ENCODE results near the gene C2CD3. TPM values are rescaled to one million over a fixed set of nuclear protein-coding genes. Genes with fewer than 3 reads are reported as not detected.

Gene C2CD3
- total and polyA plus RNA-seq, 10 donors = 5.7 to 49.2 (median 31.8) TPM

GRCh38 chr11:74147199-74147929 is 23.4 kb downstream of the C2CD3 start:
- no peaks in the 10 kb centered on the region for H3K4me1 ChIP-seq
- 86 to 94% (median 91%) methylated on average over 5 of the region's 5 CpGs for WGBS, 5 donors
- intact Hi-C loops (cut with DNase I; ENCODE audit: low total_unique reads) = no loop called here
- no peak overlapping the region for H3K27ac ChIP-seq
- no peaks in the 10 kb centered on the region for H3K9me3 ChIP-seq
- peaks cover 0 to 23% (median 0%) of the 10 kb centered on the region in 6 donors for H3K36me3 ChIP-seq
- TF ChIP-seq POLR2AphosphoS5 (IDR thresholded peaks at IDR 0.05) (no peak), CTCF (IDR thresholded peaks at IDR 0.05 in 8 of 11, conservative IDR thresholded peaks at IDR 0.05 in 3 of 11) (no peak), POLR2A (IDR thresholded peaks at IDR 0.05) (no peak)
- no peak overlapping the region for H3K4me3 ChIP-seq
- no peak for DNase-seq
- H3K27me3 ChIP-seq (replicated peaks in 1 of 7) = no peaks in the 10 kb centered on the region

GRCh38 chr11:74144592-74144991 is 26.2 kb downstream of the C2CD3 start:
- TF ChIP-seq POLR2AphosphoS5 (IDR thresholded peaks at IDR 0.05) = no peak
- TF ChIP-seq CTCF (IDR thresholded peaks at IDR 0.05 in 8 of 11, conservative IDR thresholded peaks at IDR 0.05 in 3 of 11) = no peak
- TF ChIP-seq POLR2A (IDR thresholded peaks at IDR 0.05) = no peak
- intact Hi-C loops (cut with DNase I; ENCODE audit: low total_unique reads) = no loop called here
- H3K9me3 ChIP-seq = no peaks in the 10 kb centered on the region
- no peaks in the 10 kb centered on the region for H3K27me3 ChIP-seq (replicated peaks in 1 of 7)
- no peaks in the 10 kb centered on the region for H3K4me1 ChIP-seq
- H3K36me3 ChIP-seq = peaks cover 0 to 12% (median 0%) of the 10 kb centered on the region in 6 donors
- DNase-seq = no peak
- no peak overlapping the region for H3K27ac ChIP-seq
- 94 to 98% (median 95%) methylated on average over 4 of the region's 4 CpGs for WGBS, 5 donors
- no peak overlapping the region for H3K4me3 ChIP-seq

GRCh38 chr11:74142624-74143023 is 28.2 kb downstream of the C2CD3 start:
- no peaks in the 10 kb centered on the region for H3K9me3 ChIP-seq
- no peak for TF ChIP-seq CTCF (IDR thresholded peaks at IDR 0.05 in 8 of 11, conservative IDR thresholded peaks at IDR 0.05 in 3 of 11)
- TF ChIP-seq POLR2AphosphoS5 (IDR thresholded peaks at IDR 0.05) = no peak
- no peak for TF ChIP-seq POLR2A (IDR thresholded peaks at IDR 0.05)
- H3K27me3 ChIP-seq (replicated peaks in 1 of 7) = no peaks in the 10 kb centered on the region
- peaks cover 0 to 32% (median 16%) of the 10 kb centered on the region in 6 donors for H3K36me3 ChIP-seq
- no peak overlapping the region for H3K27ac ChIP-seq
- H3K4me3 ChIP-seq = no peak overlapping the region
- no peaks in the 10 kb centered on the region for H3K4me1 ChIP-seq
- 88 to 97% (median 91%) methylated on average over 3 of the region's 3 CpGs for WGBS, 5 donors
- DNase-seq = no peak
- intact Hi-C loops (cut with DNase I; ENCODE audit: low total_unique reads) = no loop called here

GRCh38 chr11:74141908-74142307 is 28.9 kb downstream of the C2CD3 start:
- H3K27ac ChIP-seq = no peak overlapping the region
- intact Hi-C loops (cut with DNase I; ENCODE audit: low total_unique reads) = no loop called here
- no peaks in the 10 kb centered on the region for H3K27me3 ChIP-seq (replicated peaks in 1 of 7)
- TF ChIP-seq POLR2AphosphoS5 (IDR thresholded peaks at IDR 0.05) = no peak
- TF ChIP-seq CTCF (IDR thresholded peaks at IDR 0.05 in 8 of 11, conservative IDR thresholded peaks at IDR 0.05 in 3 of 11) = no peak
- no peak for TF ChIP-seq POLR2A (IDR thresholded peaks at IDR 0.05)
- H3K4me1 ChIP-seq = no peaks in the 10 kb centered on the region
- peaks cover 0 to 39% (median 20%) of the 10 kb centered on the region in 6 donors for H3K36me3 ChIP-seq
- 64 to 83% (median 68%) methylated on average over 3 of the region's 3 CpGs for WGBS, 5 donors
- no peak for DNase-seq
- no peaks in the 10 kb centered on the region for H3K9me3 ChIP-seq
- H3K4me3 ChIP-seq = no peak overlapping the region
